HepG2 (cell line): Measurements from ENCODE around the gene PRUNE1. TPM values are rescaled to one million over a fixed set of nuclear protein-coding genes. Genes with fewer than 3 reads are reported as not detected.

Experiments
- ATF1 ChIP-seq: IDR thresholded peaks from 2 replicates; pipeline ENCODE4 v1.6.1; 2016; ENCODE audit warnings: mild to moderate bottlenecking, control low read depth
- BRD4 ChIP-seq: sonication (generic); formaldehyde crosslinking; IDR thresholded peaks from 2 replicates; pipeline ENCODE4 v1.4.0; 2020; ENCODE audit warnings: missing genetic modification reagents
- CEBPZ ChIP-seq: IDR thresholded peaks from 2 replicates; pipeline ENCODE4 v1.6.1; 2012; ENCODE audit warnings: low read length, improper control_type of control experiment
- CENPBD1 ChIP-seq: sonication (generic); formaldehyde crosslinking; IDR thresholded peaks from 2 replicates; pipeline ENCODE4 v1.8.0; 2022; ENCODE audit warnings: missing genetic modification reagents, low read depth, mild to moderate bottlenecking, borderline replicate concordance
- NR2F2 ChIP-seq: IDR thresholded peaks from 2 replicates; pipeline ENCODE4 v1.6.1; 2012; ENCODE audit warnings: low read depth, inconsistent platforms, borderline replicate concordance
- PLSCR1 ChIP-seq: sonication (generic); formaldehyde crosslinking; IDR thresholded peaks from 2 replicates; pipeline ENCODE4 v1.5.0; 2020; ENCODE audit warnings: missing genetic modification reagents, mild to moderate bottlenecking, borderline replicate concordance
- POLR2A ChIP-seq, 2 experiments: IDR thresholded peaks; 2 replicates each; pipeline ENCODE4 v1.6.1; 2011; ENCODE audit warnings: low read depth in 2 of 2, low read length in 2 of 2, mild to moderate bottlenecking in 1 of 2, moderate library complexity in 1 of 2; ENCODE audit not compliant: insufficient read depth in 1 of 2
- SATB2 ChIP-seq: sonication (generic); formaldehyde crosslinking; IDR thresholded peaks from 2 replicates; pipeline ENCODE4 v1.5.0; 2020; ENCODE audit warnings: missing genetic modification reagents
- SNAI1 ChIP-seq: sonication (generic); formaldehyde crosslinking; IDR thresholded peaks from 2 replicates; pipeline ENCODE4 v1.5.0; 2020; ENCODE audit warnings: mild to moderate bottlenecking, missing genetic modification reagents, borderline replicate concordance
- TMF1 ChIP-seq: sonication (generic); formaldehyde crosslinking; IDR thresholded peaks from 2 replicates; pipeline ENCODE4 v1.8.1; 2022; ENCODE audit warnings: low read depth, missing genetic modification reagents
- TOE1 ChIP-seq: sonication (generic); formaldehyde crosslinking; IDR thresholded peaks from 2 replicates; pipeline ENCODE4 v1.4.0; 2020; ENCODE audit warnings: mild to moderate bottlenecking, missing genetic modification reagents
- TRAFD1 ChIP-seq: sonication (generic); formaldehyde crosslinking; IDR thresholded peaks from 2 replicates; pipeline ENCODE4 v1.5.1; 2020; ENCODE audit warnings: missing genetic modification reagents, mild to moderate bottlenecking, borderline replicate concordance
- TRIM24 ChIP-seq: sonication (generic); formaldehyde crosslinking; IDR thresholded peaks from 2 replicates; pipeline ENCODE4 v1.8.0; 2022; ENCODE audit warnings: mild to moderate bottlenecking, missing genetic modification reagents
- ZBTB14 ChIP-seq: sonication (generic); formaldehyde crosslinking; IDR thresholded peaks from 2 replicates; pipeline ENCODE4 v1.4.0; 2020; ENCODE audit warnings: missing genetic modification reagents
- ZBTB39 ChIP-seq: sonication (generic); formaldehyde crosslinking; IDR thresholded peaks from 2 replicates; pipeline ENCODE4 v1.5.0; 2020; ENCODE audit warnings: missing genetic modification reagents
- ZBTB42 ChIP-seq: sonication (generic); formaldehyde crosslinking; IDR thresholded peaks from 2 replicates; pipeline ENCODE4 v1.5.0; 2020; ENCODE audit warnings: mild to moderate bottlenecking, missing genetic modification reagents
- ZMYM2 ChIP-seq: sonication (generic); formaldehyde crosslinking; IDR thresholded peaks from 2 replicates; pipeline ENCODE4 v1.8.0; 2022; ENCODE audit warnings: mild to moderate bottlenecking, missing genetic modification reagents
- ZNF101 ChIP-seq: sonication (generic); formaldehyde crosslinking; IDR thresholded peaks from 2 replicates; pipeline ENCODE4 v1.4.0; 2020; ENCODE audit warnings: mild to moderate bottlenecking, low read depth, missing genetic modification reagents, borderline replicate concordance
- ZNF451 ChIP-seq: sonication (generic); formaldehyde crosslinking; IDR thresholded peaks from 2 replicates; pipeline ENCODE4 v1.5.0; 2020; ENCODE audit warnings: mild to moderate bottlenecking, missing genetic modification reagents
- ZNF672 ChIP-seq: sonication (generic); formaldehyde crosslinking; IDR thresholded peaks from 2 replicates; pipeline ENCODE4 v1.8.1; 2022; ENCODE audit warnings: missing genetic modification reagents
- ZNF75D ChIP-seq: sonication (generic); formaldehyde crosslinking; IDR thresholded peaks from 2 replicates; pipeline ENCODE4 v1.8.1; 2023; ENCODE audit warnings: missing genetic modification reagents, mild to moderate bottlenecking, borderline replicate concordance
- polyA plus RNA-seq, 8 experiments: library from polyadenylated mRNA; depleted of rRNA in 3 of 8; stranded (reverse) in 7 of 8; unstranded in 1 of 8; fragments of >200 nt; fragmentation: Illumina TruSeq in 4 of 8; extraction: Trizol in 4 of 8; gene quantifications; 2 replicates each; pipeline versions ENCODE4 v1.2.1 to v1.2.3, GENCODE V29; 2011 to 2016; ENCODE audit warnings: low read depth in 4 of 8, missing spikeins in 1 of 8, mixed read lengths in 1 of 8; ENCODE audit not compliant: insufficient read depth in 1 of 8
- total RNA-seq, 5 experiments: library from RNA; depleted of rRNA; stranded (reverse); fragments of >200 nt; fragmentation: Illumina TruSeq; extraction: Trizol; gene quantifications; 2 replicates each; pipeline ENCODE4 v1.2.3, GENCODE V29; 2016; ENCODE audit warnings: low read depth in 1 of 5

Gene PRUNE1
- total and polyA plus RNA-seq, 2 of the 13 experiments (the other 11 are each of a cell fraction or from before 2014, with no cell fraction given): 19.0 to 31.9 TPM

GRCh38 chr1:151047925-151048644 lies 39.8 kb downstream of the PRUNE1 start (continued):
- TF ChIP-seq TRAFD1 (CRISPR knock-in tag) (no peak), TOE1 (CRISPR knock-in tag) (no peak), ZBTB39 (CRISPR knock-in tag) (0 out of 2 replicates have a peak, but pooled peaks have one; percentile 44), SATB2 (CRISPR knock-in tag) (no peak), ZNF672 (CRISPR knock-in tag) (no peak), TMF1 (no peak), ZNF101 (no peak), POLR2A (IDR thresholded peaks at IDR 0.05; ENCODE audit: insufficient read depth in 1 of 2, low read depth in 2 of 2, low read length in 2 of 2) (peak in 1 of 2 experiments; percentile 32; a peak in 1 of 4 replicates), BRD4 (CRISPR knock-in tag) (no peak), ZNF451 (CRISPR knock-in tag) (no peak), NR2F2 (no peak), ZNF75D (CRISPR knock-in tag) (no peak; the same call in 1 of the 2 replicates), ZMYM2 (CRISPR knock-in tag) (no peak), SNAI1 (CRISPR knock-in tag) (no peak), TRIM24 (CRISPR knock-in tag) (no peak), CEBPZ (no peak), CENPBD1 (CRISPR knock-in tag) (no peak), ZBTB14 (CRISPR knock-in tag) (no peak; the same call in 1 of the 2 replicates), ATF1 (no peak), PLSCR1 (CRISPR knock-in tag) (no peak), ZBTB42 (CRISPR knock-in tag) (no peak)
